ENCODE results near the gene PRR29.
"Not testable (repeated sequence)": the region's sequence is repeated elsewhere in the genome, so short reads cannot be mapped to it uniquely, and the experiment has no call there.

The PRR29 gene

DNA sequence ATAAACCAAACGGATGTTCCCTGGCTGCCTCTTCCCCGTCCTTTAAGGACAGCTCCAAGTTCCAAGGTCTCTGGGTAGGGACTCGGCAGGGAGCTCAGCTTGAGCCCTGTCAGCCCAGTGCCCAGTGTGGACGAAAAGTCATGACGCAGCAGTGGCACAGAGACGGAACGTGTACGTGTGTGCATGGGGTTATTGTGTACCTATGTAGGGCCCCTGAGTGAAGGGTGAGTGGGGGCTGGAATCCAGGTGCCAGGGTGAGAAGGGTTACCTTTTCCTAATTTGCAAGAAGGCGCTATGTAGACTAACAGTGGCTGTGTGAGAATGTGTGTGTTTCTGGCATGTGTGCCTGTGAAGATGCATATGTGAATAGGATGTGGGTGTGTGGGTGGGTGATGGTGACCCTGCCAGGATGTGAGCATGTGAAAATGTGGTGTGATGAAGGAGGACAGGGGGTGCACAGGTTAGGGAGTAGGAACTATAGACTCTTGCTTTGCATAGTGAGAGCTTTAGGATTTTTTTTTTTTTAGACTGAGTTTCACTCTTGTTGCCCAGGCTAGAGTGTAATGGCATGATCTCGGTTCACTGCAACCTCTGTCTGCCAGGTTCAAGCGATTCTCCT is 31.4 kb upstream of the PRR29 start:
- H3K27ac Mint-ChIP-seq = peak overlapping the region; percentile 16
- peaks cover 23% of the 10 kb centered on the region for H3K4me1 Mint-ChIP-seq
- no peaks in the 10 kb centered on the region for H3K9me3 Mint-ChIP-seq
- H3K27me3 Mint-ChIP-seq = no peaks in the 10 kb centered on the region
- H3K36me3 Mint-ChIP-seq (ENCODE audit: low read depth) = no peaks in the 10 kb centered on the region
- ATAC-seq = peak; percentile 77
- peak; percentile 26 for DNase-seq
- H3K4me3 Mint-ChIP-seq = no peak overlapping the region

DNA sequence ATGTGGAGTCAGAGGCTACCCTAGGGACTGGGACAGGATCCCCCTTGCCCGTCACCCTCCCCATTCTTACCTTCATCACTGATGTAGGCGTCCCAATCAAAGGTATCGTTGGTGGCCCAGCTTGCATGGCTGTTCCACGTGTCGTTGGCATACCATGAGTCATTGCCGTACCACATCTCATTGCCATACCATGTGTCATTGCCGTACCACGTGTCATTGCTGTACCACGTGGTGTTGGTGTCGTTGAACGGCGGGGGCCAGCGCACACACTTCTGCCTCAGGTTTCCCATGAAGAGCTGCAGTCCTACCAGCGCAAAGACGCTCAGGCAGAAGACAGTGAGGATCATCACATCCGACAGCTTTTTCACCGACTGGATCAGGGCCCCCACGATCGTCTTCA is 30.2 kb upstream of the PRR29 start:
- no peak overlapping the region for H3K4me3 Mint-ChIP-seq
- DNase-seq = peak; percentile 25
- H3K4me1 Mint-ChIP-seq = peaks cover 22% of the 10 kb centered on the region
- no peak overlapping the region for H3K27ac Mint-ChIP-seq
- no peaks in the 10 kb centered on the region for H3K36me3 Mint-ChIP-seq (ENCODE audit: low read depth)
- H3K27me3 Mint-ChIP-seq = no peaks in the 10 kb centered on the region
- ATAC-seq = peak; percentile 30
- no peaks in the 10 kb centered on the region for H3K9me3 Mint-ChIP-seq

DNA sequence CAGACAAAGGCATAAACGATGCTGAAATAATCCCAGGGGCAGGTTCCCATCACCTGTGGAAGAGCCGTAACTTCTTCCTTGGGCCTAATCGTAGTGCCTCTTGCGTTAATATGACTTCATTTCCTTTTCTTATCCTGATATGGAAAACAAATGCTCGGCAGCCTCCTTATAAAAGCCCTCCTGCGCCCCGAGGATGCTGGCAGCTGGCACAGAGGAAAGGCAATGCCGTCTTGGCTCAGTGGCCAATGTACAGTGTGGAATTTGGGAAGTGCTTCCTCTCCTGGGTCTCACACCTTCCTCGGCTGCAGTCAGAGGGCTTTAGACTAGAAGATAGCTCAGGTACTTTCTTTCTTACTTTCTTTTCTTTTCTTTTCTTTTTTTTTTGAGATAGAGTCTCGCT is 28.9 kb upstream of the PRR29 start:
- H3K9me3 Mint-ChIP-seq = no peaks in the 10 kb centered on the region
- no peak overlapping the region for H3K4me3 Mint-ChIP-seq
- H3K4me1 Mint-ChIP-seq = peaks cover 23% of the 10 kb centered on the region
- no peak overlapping the region for H3K27ac Mint-ChIP-seq
- no peak for ATAC-seq
- no peak for DNase-seq
- no peaks in the 10 kb centered on the region for H3K36me3 Mint-ChIP-seq (ENCODE audit: low read depth)
- no peaks in the 10 kb centered on the region for H3K27me3 Mint-ChIP-seq

DNA sequence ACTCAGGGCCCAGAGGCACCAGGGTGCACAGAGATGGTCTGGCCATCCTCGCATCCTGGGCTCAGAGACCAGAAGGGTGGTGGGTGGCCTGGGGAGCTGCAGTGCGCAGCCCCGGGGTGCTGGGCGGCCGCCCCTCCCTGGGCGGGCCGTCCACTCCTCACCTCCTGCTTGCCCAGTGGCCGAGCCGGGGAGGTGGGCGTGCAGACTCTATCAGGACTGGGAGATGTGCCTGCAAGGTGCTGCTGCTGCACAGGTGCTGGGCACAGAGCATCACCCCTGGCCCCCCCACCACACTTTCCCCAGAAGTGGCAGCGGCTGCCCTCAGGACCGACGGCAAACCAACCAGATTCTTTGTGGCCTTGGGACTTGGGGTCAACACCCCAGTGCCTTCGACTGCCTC is 25.4 kb upstream of the PRR29 start, which contains the start of gene SCN4A:
TSS of gene SCN4A (minus strand) at position 123 of the 400 bp plus-strand sequence. CDS start at position 46, 77 bp downstream.
- DNase-seq (no peak), ATAC-seq (no peak)
- Mint-ChIP-seq H3K9me3 (no peaks in the 10 kb centered on the region), H3K4me3 (no peak within 1 kb of the TSS), H3K27ac (peak within 1 kb of the TSS; percentile 1), H3K4me1 (peaks cover 17% of the 10 kb centered on the region), H3K36me3 (ENCODE audit: low read depth) (no peaks in the 10 kb centered on the region), H3K27me3 (no peaks in the 10 kb centered on the region)

DNA sequence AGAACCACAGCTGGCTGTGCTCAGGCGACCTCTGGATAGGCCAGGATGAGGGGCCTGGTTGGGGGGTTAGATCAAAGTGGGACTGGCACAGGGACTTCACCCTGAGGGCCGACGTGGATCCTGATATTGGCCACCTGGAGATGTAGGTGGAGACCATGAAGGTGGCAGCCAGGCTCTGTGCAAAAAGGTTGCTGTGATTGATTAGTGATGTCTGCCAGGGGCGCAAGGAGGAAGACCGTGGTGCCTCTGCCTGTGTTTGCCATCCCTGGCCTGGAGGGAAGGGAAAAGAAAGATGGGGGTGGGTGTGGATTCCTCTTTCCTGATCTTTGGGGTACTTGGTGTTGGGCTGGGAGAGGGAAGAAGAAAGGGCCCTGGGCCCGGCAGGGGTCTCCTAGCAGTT is 24.9 kb upstream of the PRR29 start:
- Mint-ChIP-seq H3K27ac (peak overlapping the region; percentile 1), H3K9me3 (no peaks in the 10 kb centered on the region), H3K4me1 (peaks cover 14% of the 10 kb centered on the region), H3K4me3 (no peak overlapping the region), H3K36me3 (ENCODE audit: low read depth) (no peaks in the 10 kb centered on the region), H3K27me3 (no peaks in the 10 kb centered on the region)
- ATAC-seq (no peak), DNase-seq (no peak)

DNA sequence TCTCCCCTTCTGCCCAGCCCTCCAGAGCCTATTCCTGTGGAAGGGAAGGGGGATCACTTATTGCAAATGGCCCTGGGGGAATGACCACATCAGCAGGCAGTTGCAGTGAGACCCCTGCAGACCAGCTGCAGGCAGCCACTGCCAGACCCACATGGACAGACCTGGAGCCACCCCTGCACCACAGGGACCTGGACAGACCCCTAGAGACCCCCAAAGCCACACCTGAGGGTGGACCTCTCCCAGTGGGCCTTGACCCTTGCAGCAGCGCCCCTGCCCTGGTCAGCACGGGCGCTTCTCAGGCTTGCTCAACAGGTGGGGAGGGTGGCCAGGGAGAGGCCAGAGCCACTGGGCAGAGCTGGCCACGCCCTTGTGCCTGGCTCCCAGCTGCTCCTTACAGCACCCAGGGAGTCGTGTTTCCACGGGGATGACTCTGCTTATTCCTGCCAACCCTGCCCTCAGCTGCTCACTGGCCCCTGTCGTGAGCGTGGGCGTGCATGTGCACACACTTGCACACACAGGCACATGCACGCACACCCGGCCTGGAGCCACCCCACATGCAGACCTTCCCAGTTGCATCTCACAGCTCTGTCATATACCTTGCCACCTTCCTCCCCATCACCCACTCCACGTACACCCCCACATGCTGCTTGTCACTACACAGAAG is 24.1 kb upstream of the PRR29 start:
- no peaks in the 10 kb centered on the region for H3K9me3 Mint-ChIP-seq
- no peaks in the 10 kb centered on the region for H3K27me3 Mint-ChIP-seq
- no peak overlapping the region for H3K4me3 Mint-ChIP-seq
- H3K27ac Mint-ChIP-seq = no peak overlapping the region
- H3K36me3 Mint-ChIP-seq (ENCODE audit: low read depth) = no peaks in the 10 kb centered on the region
- peaks cover 11% of the 10 kb centered on the region for H3K4me1 Mint-ChIP-seq
- DNase-seq (no peak), ATAC-seq (peak; percentile 22)

DNA sequence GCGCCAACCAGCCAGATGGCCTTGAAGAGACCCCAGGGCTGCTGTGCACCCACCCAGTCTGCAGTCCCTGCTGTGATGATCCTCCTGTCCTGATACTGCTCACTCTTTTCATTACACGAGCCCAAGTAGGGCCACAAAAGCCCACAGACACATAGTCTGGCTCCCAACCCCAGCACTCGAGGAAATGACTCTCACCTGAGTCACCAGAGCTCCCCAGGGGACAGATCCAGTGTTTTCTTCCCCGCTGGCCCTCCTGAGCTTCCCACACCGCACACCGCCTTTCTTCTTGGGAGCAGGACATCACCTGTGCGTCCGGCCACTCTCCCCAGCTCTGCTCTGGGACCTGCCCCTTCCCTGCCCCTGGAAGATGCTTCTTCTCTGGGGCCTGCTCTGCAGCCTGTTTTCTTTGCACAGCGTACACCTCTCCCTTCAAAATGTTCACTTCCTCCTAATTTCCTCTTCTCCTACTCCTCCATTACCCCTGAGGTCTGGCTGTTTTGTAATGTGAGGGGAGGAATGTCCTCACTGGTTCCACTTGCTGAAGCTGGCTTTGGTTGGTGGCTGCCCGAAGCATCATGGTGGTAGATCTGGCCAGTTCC is 23.5 kb upstream of the PRR29 start:
- Mint-ChIP-seq H3K4me3 (no peak overlapping the region), H3K27ac (no peak overlapping the region), H3K36me3 (ENCODE audit: low read depth) (no peaks in the 10 kb centered on the region), H3K4me1 (peaks cover 11% of the 10 kb centered on the region), H3K27me3 (no peaks in the 10 kb centered on the region), H3K9me3 (no peaks in the 10 kb centered on the region)
- DNase-seq (no peak), ATAC-seq (peak; percentile 42)

DNA sequence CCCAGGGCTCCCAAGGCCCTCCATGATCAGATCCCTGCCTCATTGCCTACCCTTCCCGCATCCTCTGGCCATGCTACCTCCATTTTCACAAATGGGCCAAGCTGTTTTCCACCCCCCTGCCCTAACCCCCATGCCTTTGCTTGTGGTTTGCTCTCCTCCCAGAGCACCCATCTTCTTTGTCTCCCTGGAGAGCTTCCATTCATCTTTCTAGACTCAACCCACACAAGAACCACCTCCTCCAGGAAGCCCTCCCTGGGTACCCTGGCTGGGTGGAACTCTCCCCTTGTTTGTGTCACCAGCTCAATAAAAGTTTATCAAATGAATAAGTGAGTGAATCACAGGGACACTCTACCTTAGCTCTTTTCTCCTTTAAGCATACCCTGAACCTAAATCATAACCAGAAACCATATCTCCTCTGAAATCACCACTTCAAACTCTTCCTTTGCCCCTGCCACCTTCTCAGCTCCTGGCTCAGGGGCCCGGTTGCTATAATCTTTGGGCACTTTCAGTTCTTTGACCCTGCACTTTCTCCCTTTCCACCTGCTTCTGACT is 22.5 kb upstream of the PRR29 start:
- H3K36me3 Mint-ChIP-seq (ENCODE audit: low read depth) = no peaks in the 10 kb centered on the region
- H3K4me1 Mint-ChIP-seq = peaks cover 11% of the 10 kb centered on the region
- ATAC-seq = no peak
- no peaks in the 10 kb centered on the region for H3K27me3 Mint-ChIP-seq
- no peaks in the 10 kb centered on the region for H3K9me3 Mint-ChIP-seq
- H3K4me3 Mint-ChIP-seq = no peak overlapping the region
- DNase-seq = no peak
- H3K27ac Mint-ChIP-seq = no peak overlapping the region

DNA sequence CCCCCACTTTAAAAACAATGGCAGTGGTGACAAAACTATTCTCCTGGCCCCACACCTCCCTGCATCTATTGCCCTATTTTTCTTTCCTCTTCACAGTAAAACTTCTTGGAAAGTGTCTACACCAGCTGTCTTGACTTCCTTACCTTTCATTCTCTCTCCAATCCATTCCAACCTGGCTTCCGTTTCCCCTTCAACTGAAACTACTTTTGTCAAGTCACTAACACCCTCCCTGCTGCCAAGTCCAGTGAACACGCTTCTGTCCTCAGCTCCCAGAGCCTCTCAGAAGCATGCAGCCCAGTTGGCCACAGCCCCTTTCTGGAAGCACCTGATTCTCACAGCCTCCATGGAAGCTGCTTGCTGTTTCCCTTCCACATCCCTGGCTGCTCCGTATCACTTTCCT is 21.4 kb upstream of the PRR29 start:
- ATAC-seq (no peak), DNase-seq (no peak)
- Mint-ChIP-seq H3K36me3 (ENCODE audit: low read depth) (no peaks in the 10 kb centered on the region), H3K27me3 (no peaks in the 10 kb centered on the region), H3K27ac (no peak overlapping the region), H3K4me3 (no peak overlapping the region), H3K9me3 (peaks cover 2% of the 10 kb centered on the region), H3K4me1 (peaks cover 11% of the 10 kb centered on the region)

DNA sequence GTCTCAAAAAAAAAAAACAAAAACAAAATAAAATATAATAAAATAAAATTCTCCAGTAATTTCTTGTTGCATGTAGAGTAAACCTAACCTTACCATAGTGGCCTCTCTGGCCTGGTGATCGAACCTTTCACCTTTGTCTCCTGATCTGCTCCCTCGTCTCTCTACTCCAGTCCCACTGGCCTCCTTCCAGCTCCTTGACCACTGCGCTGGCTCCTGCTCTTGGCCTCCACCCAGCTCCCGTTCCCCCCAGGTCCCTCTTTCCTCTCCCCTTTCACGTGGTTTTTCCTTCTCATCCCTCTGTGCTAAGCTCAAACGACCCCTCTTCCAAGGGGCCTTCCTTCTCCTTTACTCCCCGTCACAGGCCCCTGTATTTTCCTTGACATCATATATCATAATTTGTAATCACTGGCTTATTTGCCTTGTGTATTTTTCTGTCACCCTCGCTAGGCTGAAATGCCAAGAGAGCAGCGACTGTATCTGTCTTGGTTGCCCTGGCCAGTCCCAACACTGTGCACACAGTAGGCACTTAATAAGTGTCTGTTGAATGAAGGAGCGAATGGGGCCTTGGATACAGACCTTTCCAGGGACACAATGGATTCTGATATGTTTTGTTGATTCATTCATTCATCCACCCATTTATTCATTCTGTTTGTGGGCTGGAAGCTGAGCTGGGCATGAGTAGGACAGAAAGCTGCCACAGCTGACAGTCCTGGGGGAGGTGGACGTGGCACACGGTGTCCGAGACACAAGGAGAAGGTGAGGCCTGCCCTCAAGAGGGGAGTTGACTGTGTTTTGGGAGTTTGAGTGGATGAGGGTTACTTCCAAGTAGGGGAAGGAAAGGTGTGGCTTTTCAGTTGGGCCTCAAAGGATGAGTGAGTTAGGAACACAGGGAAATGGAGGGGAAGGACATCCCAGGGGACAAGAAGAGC is 19.6 kb upstream of the PRR29 start:
- H3K9me3 Mint-ChIP-seq = peaks cover 13% of the 10 kb centered on the region
- no peak overlapping the region for H3K4me3 Mint-ChIP-seq
- peaks cover 11% of the 10 kb centered on the region for H3K4me1 Mint-ChIP-seq
- peaks cover 4% of the 10 kb centered on the region for H3K36me3 Mint-ChIP-seq (ENCODE audit: low read depth)
- H3K27me3 Mint-ChIP-seq = no peaks in the 10 kb centered on the region
- H3K27ac Mint-ChIP-seq = no peak overlapping the region
- DNase-seq (no peak), ATAC-seq (no peak)

DNA sequence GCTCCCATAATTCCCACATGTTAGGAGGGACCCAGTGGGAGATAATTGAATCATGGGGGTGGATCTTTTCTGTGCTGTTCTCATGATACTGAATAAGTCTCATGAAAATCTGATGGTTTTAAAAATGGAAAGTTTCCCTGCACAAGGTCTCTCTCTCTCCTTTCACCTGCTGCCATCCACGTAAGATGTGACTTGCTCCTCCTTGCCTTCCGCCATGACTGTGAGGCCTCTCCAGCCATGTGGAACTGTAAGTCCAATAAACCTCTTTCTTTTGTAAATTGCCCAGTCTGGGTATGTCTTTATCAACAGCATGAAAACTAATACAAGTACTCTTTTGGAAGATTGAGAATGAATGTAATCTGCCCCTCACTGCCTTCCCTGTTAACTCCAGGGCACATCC is 15.5 kb upstream of the PRR29 start:
- DNase-seq; H3K27me3 Mint-ChIP-seq; H3K4me3 Mint-ChIP-seq; H3K27ac Mint-ChIP-seq; ATAC-seq; H3K36me3 Mint-ChIP-seq (ENCODE audit: low read depth): not testable (repeated sequence)
- peaks cover 23% of the 10 kb centered on the region for H3K4me1 Mint-ChIP-seq
- peaks cover 13% of the 10 kb centered on the region for H3K9me3 Mint-ChIP-seq

DNA sequence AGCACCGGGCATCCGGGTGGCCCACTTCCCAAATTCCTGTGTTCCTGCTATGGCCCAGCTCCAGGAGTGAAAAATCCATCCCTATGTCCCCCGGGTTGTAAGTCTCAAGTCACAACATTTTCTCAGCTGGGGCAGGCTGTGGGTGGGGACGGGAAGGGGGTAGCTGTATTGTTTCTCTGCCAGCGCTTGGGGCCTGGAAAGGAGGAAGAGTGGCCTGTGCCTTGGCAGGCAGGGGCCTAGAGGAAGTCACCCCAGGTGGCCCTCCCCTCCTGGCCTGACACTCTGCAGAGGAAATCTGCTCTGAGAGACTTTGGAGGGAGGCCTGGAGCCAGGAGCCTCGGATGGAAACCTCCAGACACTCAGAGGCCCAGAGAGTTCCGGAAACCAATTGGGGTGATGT is 14.8 kb upstream of the PRR29 start:
- H3K36me3 Mint-ChIP-seq (ENCODE audit: low read depth) = peaks cover 4% of the 10 kb centered on the region
- DNase-seq = no peak
- no peak overlapping the region for H3K4me3 Mint-ChIP-seq
- H3K27ac Mint-ChIP-seq = no peak overlapping the region
- ATAC-seq = no peak
- peaks cover 13% of the 10 kb centered on the region for H3K9me3 Mint-ChIP-seq
- H3K27me3 Mint-ChIP-seq = no peaks in the 10 kb centered on the region
- H3K4me1 Mint-ChIP-seq = peaks cover 23% of the 10 kb centered on the region

DNA sequence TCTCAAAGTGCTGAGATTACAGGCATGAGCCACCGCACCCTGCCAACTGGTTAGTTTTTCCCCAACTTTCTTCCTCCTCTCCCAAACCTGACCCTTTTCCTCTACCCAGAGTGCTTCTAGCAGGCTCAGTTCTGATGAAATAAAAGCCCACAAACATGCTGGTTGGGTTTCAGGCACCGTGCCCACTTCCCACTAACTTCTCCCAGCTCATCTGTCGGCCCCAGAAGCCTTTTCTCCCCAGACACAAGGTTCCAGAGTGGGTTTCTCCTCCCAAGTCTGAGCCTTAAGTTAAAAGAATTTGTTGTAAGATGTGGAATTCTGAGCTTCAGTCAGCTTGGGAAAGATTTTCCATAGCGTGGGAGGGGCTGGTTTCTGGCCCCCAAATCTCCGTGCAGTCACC is 13.9 kb upstream of the PRR29 start:
- H3K27ac Mint-ChIP-seq = no peak overlapping the region
- no peaks in the 10 kb centered on the region for H3K27me3 Mint-ChIP-seq
- H3K36me3 Mint-ChIP-seq (ENCODE audit: low read depth) = peaks cover 4% of the 10 kb centered on the region
- peaks cover 23% of the 10 kb centered on the region for H3K4me1 Mint-ChIP-seq
- peaks cover 13% of the 10 kb centered on the region for H3K9me3 Mint-ChIP-seq
- ATAC-seq (no peak), DNase-seq (no peak)
- H3K4me3 Mint-ChIP-seq = no peak overlapping the region

DNA sequence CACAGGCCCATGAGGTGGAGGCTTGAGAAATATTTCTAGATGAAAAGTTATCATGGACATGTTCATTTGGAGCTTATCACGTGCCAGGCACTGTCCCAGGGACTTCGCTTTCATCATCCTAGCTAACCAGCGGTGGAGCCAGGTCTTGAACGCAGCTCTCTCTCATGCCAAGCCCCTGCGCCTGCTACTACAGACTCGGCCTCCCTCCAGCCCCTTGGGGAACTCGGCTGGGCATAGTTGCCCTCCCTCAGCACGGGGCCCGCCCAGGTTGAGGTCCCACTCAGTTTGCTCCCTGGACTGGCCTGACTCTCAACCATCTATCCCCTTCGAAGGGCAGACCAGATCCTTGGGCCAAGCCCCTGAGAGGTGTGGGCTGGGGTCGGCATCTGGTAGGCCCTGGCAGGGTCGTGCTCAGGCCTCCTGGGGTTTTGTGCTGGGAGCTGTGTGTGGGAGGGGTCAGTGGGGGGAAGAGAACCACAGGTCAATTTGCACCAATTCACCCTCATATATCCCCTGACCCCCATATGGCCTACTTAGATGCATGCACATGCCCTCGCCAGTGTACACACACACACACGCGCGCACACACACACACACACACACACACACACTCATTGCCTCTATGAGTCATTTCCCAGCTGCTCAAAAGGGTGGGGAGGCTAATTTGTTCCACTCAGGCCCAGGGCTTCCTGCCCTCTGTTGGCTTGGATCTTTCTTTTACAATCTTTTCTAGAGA is 13.3 kb upstream of the PRR29 start:
- peaks cover 26% of the 10 kb centered on the region for H3K4me1 Mint-ChIP-seq
- H3K27me3 Mint-ChIP-seq = no peaks in the 10 kb centered on the region
- peaks cover 13% of the 10 kb centered on the region for H3K9me3 Mint-ChIP-seq
- DNase-seq (peak; percentile 40), ATAC-seq (peak; percentile 93)
- no peak overlapping the region for H3K4me3 Mint-ChIP-seq
- peak overlapping the region; percentile 75 for H3K27ac Mint-ChIP-seq
- H3K36me3 Mint-ChIP-seq (ENCODE audit: low read depth) = peaks cover 4% of the 10 kb centered on the region

All from activated naive CD8-positive, alpha-beta T cell treated with anti-CD3 and anti-CD28 coated beads, Interleukin-2, amount 50 U/mL, for 24 hours (primary cell).